ENCODE data around the gene PRPF18. TPM values are rescaled to one million over a fixed set of nuclear protein-coding genes. Genes with fewer than 3 reads are reported as not detected.

The PRPF18 gene
- total RNA-seq, 1 donor from 2014 or later: 21.0 TPM

DNA sequence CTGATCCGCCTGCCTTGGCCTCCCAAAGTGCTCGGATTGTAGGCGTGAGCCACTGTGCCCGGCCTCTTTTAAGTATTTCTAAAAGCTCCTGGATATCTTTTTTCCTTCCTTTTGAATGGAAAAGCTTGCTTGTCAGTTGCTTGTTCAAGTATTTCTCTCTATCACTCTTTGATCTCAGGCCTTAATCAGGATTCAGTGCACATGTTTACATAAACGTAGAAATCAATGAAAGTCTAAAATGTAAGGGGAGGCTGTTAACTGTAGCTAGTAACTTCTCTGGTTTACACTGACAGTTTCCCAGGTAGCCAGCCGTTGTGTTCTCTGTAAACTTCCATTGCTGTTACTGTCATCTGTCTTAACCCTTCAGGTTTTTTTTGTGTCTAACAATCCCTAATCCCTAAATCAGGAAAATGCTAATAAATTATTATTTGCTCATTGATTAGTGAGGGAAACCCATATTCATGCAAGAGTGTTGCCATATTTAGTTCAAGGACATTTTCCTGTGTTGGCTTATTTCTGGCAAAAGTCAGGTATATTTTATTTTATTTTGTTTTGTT, 1.5 kb upstream of the PRPF18 start:
- Mint-ChIP-seq H3K9me3 (ENCODE audit: unreplicated experiment) (no peaks in the 10 kb centered on the region), H3K27ac (ENCODE audit: unreplicated experiment) (no peak overlapping the region), H3K36me3 (ENCODE audit: low read depth, unreplicated experiment) (no peaks in the 10 kb centered on the region), H3K4me1 (ENCODE audit: low read depth, unreplicated experiment) (no peaks in the 10 kb centered on the region), H3K4me3 (ENCODE audit: unreplicated experiment) (no peak overlapping the region), H3K27me3 (ENCODE audit: low read depth, unreplicated experiment) (peaks cover 2% of the 10 kb centered on the region)
- DNase-seq (ENCODE audit: low read depth) (no peak), FAIRE-seq (no peak)
- TF ChIP-seq, protein P1, sequence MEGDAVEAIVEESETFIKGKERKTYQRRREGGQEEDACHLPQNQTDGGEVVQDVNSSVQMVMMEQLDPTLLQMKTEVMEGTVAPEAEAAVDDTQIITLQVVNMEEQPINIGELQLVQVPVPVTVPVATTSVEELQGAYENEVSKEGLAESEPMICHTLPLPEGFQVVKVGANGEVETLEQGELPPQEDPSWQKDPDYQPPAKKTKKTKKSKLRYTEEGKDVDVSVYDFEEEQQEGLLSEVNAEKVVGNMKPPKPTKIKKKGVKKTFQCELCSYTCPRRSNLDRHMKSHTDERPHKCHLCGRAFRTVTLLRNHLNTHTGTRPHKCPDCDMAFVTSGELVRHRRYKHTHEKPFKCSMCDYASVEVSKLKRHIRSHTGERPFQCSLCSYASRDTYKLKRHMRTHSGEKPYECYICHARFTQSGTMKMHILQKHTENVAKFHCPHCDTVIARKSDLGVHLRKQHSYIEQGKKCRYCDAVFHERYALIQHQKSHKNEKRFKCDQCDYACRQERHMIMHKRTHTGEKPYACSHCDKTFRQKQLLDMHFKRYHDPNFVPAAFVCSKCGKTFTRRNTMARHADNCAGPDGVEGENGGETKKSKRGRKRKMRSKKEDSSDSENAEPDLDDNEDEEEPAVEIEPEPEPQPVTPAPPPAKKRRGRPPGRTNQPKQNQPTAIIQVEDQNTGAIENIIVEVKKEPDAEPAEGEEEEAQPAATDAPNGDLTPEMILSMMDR (IDR thresholded peaks at IDR 0.05; ENCODE audit: insufficient read depth, low read depth, low read length): no peak
- no peak for TF ChIP-seq EZH2 (IDR thresholded peaks at IDR 0.05; ENCODE audit: insufficient read depth, low read length)
- no peak overlapping the region for H3K27ac ChIP-seq (ENCODE audit: low read depth, low read length)
- H3K4me2 ChIP-seq (ENCODE audit: low read length): no peak overlapping the region
- H3K4me1 ChIP-seq (ENCODE audit: insufficient read depth, low read length): peaks cover 4% of the 10 kb centered on the region
- no peak overlapping the region for H3K4me3 ChIP-seq (ENCODE audit: insufficient read depth, low read depth, low read length)
- H3K9me3 ChIP-seq (ENCODE audit: insufficient read depth, low read depth, low read length): no peaks in the 10 kb centered on the region
- H3K27me3 ChIP-seq (ENCODE audit: insufficient read depth, low read length): peaks cover 13% of the 10 kb centered on the region
- H3K79me2 ChIP-seq (ENCODE audit: insufficient read depth, low read length): peaks cover 32% of the 10 kb centered on the region
- no peak overlapping the region for H2AFZ ChIP-seq (ENCODE audit: low read depth, low read length)
- H3K36me3 ChIP-seq (ENCODE audit: insufficient read depth, low read length): no peaks in the 10 kb centered on the region
- H4K20me1 ChIP-seq (ENCODE audit: insufficient read depth, low read length): peaks cover 6% of the 10 kb centered on the region
- no peak overlapping the region for H3K9ac ChIP-seq (ENCODE audit: low read length)

GRCh38 chr10:13585943-13586342, 822 bp upstream of the PRPF18 start:
- Mint-ChIP-seq H3K4me1 (ENCODE audit: low read depth, unreplicated experiment) (no peaks in the 10 kb centered on the region), H3K9me3 (ENCODE audit: unreplicated experiment) (no peaks in the 10 kb centered on the region), H3K36me3 (ENCODE audit: low read depth, unreplicated experiment) (no peaks in the 10 kb centered on the region), H3K27me3 (ENCODE audit: low read depth, unreplicated experiment) (peaks cover 2% of the 10 kb centered on the region), H3K4me3 (ENCODE audit: unreplicated experiment) (peak overlapping the region; percentile 100), H3K27ac (ENCODE audit: unreplicated experiment) (no peak overlapping the region)
- Histone ChIP-seq H3K9me3 (ENCODE audit: insufficient read depth, low read depth, low read length) (no peaks in the 10 kb centered on the region), H4K20me1 (ENCODE audit: insufficient read depth, low read length) (peaks cover 10% of the 10 kb centered on the region), H3K9ac (ENCODE audit: low read length) (no peak overlapping the region), H3K4me2 (ENCODE audit: low read length) (no peak overlapping the region), H3K36me3 (ENCODE audit: insufficient read depth, low read length) (no peaks in the 10 kb centered on the region), H3K27me3 (ENCODE audit: insufficient read depth, low read length) (peaks cover 13% of the 10 kb centered on the region), H3K4me1 (ENCODE audit: insufficient read depth, low read length) (peaks cover 4% of the 10 kb centered on the region), H3K4me3 (ENCODE audit: insufficient read depth, low read depth, low read length) (no peak overlapping the region), H2AFZ (ENCODE audit: low read depth, low read length) (no peak overlapping the region), H3K27ac (ENCODE audit: low read depth, low read length) (no peak overlapping the region), H3K79me2 (ENCODE audit: insufficient read depth, low read length) (peaks cover 37% of the 10 kb centered on the region)
- TF ChIP-seq, protein P1 (IDR thresholded peaks at IDR 0.05; ENCODE audit: insufficient read depth, low read depth, low read length): no peak
- TF ChIP-seq EZH2 (IDR thresholded peaks at IDR 0.05; ENCODE audit: insufficient read depth, low read length): no peak
- DNase-seq (ENCODE audit: low read depth) (no peak), FAIRE-seq (no peak)

- TF ChIP-seq, protein P1 (IDR thresholded peaks at IDR 0.05; ENCODE audit: insufficient read depth, low read depth, low read length): no peak
- no peak for TF ChIP-seq EZH2 (IDR thresholded peaks at IDR 0.05; ENCODE audit: insufficient read depth, low read length)
- H3K4me1 Mint-ChIP-seq (ENCODE audit: low read depth, unreplicated experiment): no peaks in the 10 kb centered on the region
- Histone ChIP-seq H3K79me2 (ENCODE audit: insufficient read depth, low read length) (peaks cover 50% of the 10 kb centered on the region), H3K4me3 (ENCODE audit: insufficient read depth, low read depth, low read length) (peak overlapping the region; percentile 100), H4K20me1 (ENCODE audit: insufficient read depth, low read length) (peaks cover 22% of the 10 kb centered on the region), H3K9ac (ENCODE audit: low read length) (peak overlapping the region; percentile 94), H3K36me3 (ENCODE audit: insufficient read depth, low read length) (no peaks in the 10 kb centered on the region), H3K4me2 (ENCODE audit: low read length) (peak overlapping the region; percentile 96), H3K27ac (ENCODE audit: low read depth, low read length) (peak overlapping the region; percentile 32), H3K27me3 (ENCODE audit: insufficient read depth, low read length) (peaks cover 13% of the 10 kb centered on the region), H3K4me1 (ENCODE audit: insufficient read depth, low read length) (peaks cover 4% of the 10 kb centered on the region), H2AFZ (ENCODE audit: low read depth, low read length) (peak overlapping the region; percentile 95), H3K9me3 (ENCODE audit: insufficient read depth, low read depth, low read length) (no peaks in the 10 kb centered on the region)
- no peak for DNase-seq (ENCODE audit: low read depth)
- FAIRE-seq: no peak
- H3K36me3 Mint-ChIP-seq (ENCODE audit: low read depth, unreplicated experiment): no peaks in the 10 kb centered on the region
- H3K9me3 Mint-ChIP-seq (ENCODE audit: unreplicated experiment): no peaks in the 10 kb centered on the region
- peak overlapping the region; percentile 91 for H3K27ac Mint-ChIP-seq (ENCODE audit: unreplicated experiment)
- H3K27me3 Mint-ChIP-seq (ENCODE audit: low read depth, unreplicated experiment): peaks cover 2% of the 10 kb centered on the region
- peak overlapping the region; percentile 100 for H3K4me3 Mint-ChIP-seq (ENCODE audit: unreplicated experiment)
Observed at GRCh38 chr10:13587391-13587790, 626 bp downstream of the PRPF18 start.

Measured in astrocyte (in vitro differentiated cells and primary cell).